Lung (tissue), 12 donors: Measurements from ENCODE around the gene CTSZ. TPM values are rescaled to one million over a fixed set of nuclear protein-coding genes. Genes with fewer than 3 reads are reported as not detected.

ENCODE experiments used
- ATAC-seq: fragments of 200-7000 bp; cut with Tn5 transposase; one replicate; pipeline ENCODE4 v1.9.1; 2020; ENCODE audit warnings: moderate number of reproducible peaks; ENCODE audit not compliant: insufficient read depth, low FRiP score
- DNase-seq, 3 donors: peaks; one replicate each; pipeline ENCODE4 v3.0.0-alpha.2; 2013 to 2017
- H3K27ac ChIP-seq, 2 donors: one replicate each; pipeline ENCODE4 v1.5.1; 2013; ENCODE audit warnings: mild to moderate bottlenecking in 2 of 2, moderate library complexity in 2 of 2, control low read depth in 1 of 2, inconsistent platforms in 1 of 2, low read depth in 1 of 2, low read length in 1 of 2
- H3K27me3 ChIP-seq, 3 donors: one replicate each; pipeline ENCODE4 v1.5.1; 2013; ENCODE audit warnings: low read length in 2 of 3; ENCODE audit not compliant: control insufficient read depth in 3 of 3, insufficient read depth in 3 of 3
- H3K36me3 ChIP-seq, 4 donors: one replicate each; pipeline ENCODE4 v1.5.1; 2013; ENCODE audit warnings: low read length in 4 of 4, mild to moderate bottlenecking in 1 of 4, moderate library complexity in 1 of 4; ENCODE audit not compliant: control insufficient read depth in 4 of 4, insufficient read depth in 4 of 4
- H3K4me1 ChIP-seq, 5 donors: one replicate each; pipeline ENCODE4 v1.5.1; 2013; ENCODE audit warnings: low read length in 5 of 5, mild to moderate bottlenecking in 2 of 5, moderate library complexity in 1 of 5; ENCODE audit not compliant: control insufficient read depth in 5 of 5, insufficient read depth in 5 of 5
- H3K4me3 ChIP-seq: one replicate; pipeline ENCODE4 v1.5.1; 2013; ENCODE audit warnings: mild to moderate bottlenecking, control low read depth, moderate library complexity
- H3K9ac ChIP-seq, 2 donors: one replicate each; pipeline ENCODE4 v1.5.1; 2013; ENCODE audit warnings: low read length in 2 of 2, control low read depth in 1 of 2; ENCODE audit not compliant: insufficient read depth in 1 of 2
- H3K9me3 ChIP-seq, 4 donors: one replicate each; pipeline ENCODE4 v1.5.1; 2013; ENCODE audit warnings: low read length in 3 of 4, mild to moderate bottlenecking in 1 of 4, moderate library complexity in 1 of 4; ENCODE audit not compliant: control insufficient read depth in 4 of 4, insufficient read depth in 3 of 4
- CTCF ChIP-seq: IDR thresholded peaks from 2 replicates; pipeline ENCODE4 v1.5.1; 2012; ENCODE audit warnings: mild to moderate bottlenecking; ENCODE audit errors: control extremely low read depth, extremely low read depth
- WGBS, 2 donors: extraction: QIAGEN DNeasy Blood & Tissue Kit; methylation state at CpG; one replicate each; pipeline ENCODE4 v1.1.7; 2013; 5-methylcytosine and 5-hydroxymethylcytosine counted together
- polyA plus RNA-seq, 2 donors: library from polyadenylated mRNA; stranded (reverse); fragments of 200-250 nt; gene quantifications; one replicate each; pipeline ENCODE4 v1.2.1, GENCODE V29; 2013
- total RNA-seq, 2 donors: library from RNA; depleted of rRNA in 1 of 2; stranded (reverse); fragments of >200 nt in 1 of 2; gene quantifications; one replicate each; pipeline ENCODE4 v1.2.1, GENCODE V29; 2014 to 2021
- donor health status: control.
- donor health status: control.
- donor health status: Bipolar disorder and iron deficiency.
- donor health status: healthy.
- donor health status: DM: yes; HTN: yes; CAD: no.

CTSZ gene
- total and polyA plus RNA-seq, 4 donors = 105 to 558 (median 291) TPM

- ATAC-seq (no peak), DNase-seq (no peak)
- no peak for TF ChIP-seq CTCF
- Histone ChIP-seq H3K4me1 (no peaks in the 10 kb centered on the region), H3K4me3 (no peak overlapping the region), H3K9me3 (peaks cover 0 to 6% (median 2%) of the 10 kb centered on the region in 4 donors), H3K27ac (no peak overlapping the region), H3K9ac (no peak overlapping the region), H3K36me3 (no peaks in the 10 kb centered on the region), H3K27me3 (no peaks in the 10 kb centered on the region)
- 92 to 98% methylated on average over 1 of the region's 1 CpG for WGBS, 2 donors
Observed at GRCh38 chr20:58975353-58975752, 31.7 kb downstream of the CTSZ start.

GRCh38 chr20:58973866-58974265 is 33.2 kb downstream of the CTSZ start:
- Histone ChIP-seq H3K36me3 (no peaks in the 10 kb centered on the region), H3K4me3 (no peak overlapping the region)
- no peak for TF ChIP-seq CTCF

GRCh38 chr20:58973179-58973578 is 33.9 kb downstream of the CTSZ start:
- H3K27ac ChIP-seq = no peak overlapping the region
- no peaks in the 10 kb centered on the region for H3K4me1 ChIP-seq
- H3K9me3 ChIP-seq = peaks cover 0 to 6% (median 2%) of the 10 kb centered on the region in 4 donors
- H3K27me3 ChIP-seq = no peaks in the 10 kb centered on the region
- H3K36me3 ChIP-seq = no peaks in the 10 kb centered on the region
- no peak overlapping the region for H3K9ac ChIP-seq
- 85 to 91% methylated on average over 4 of the region's 4 CpGs for WGBS, 2 donors
- no peak overlapping the region for H3K4me3 ChIP-seq
- DNase-seq = no peak
- no peak for TF ChIP-seq CTCF
- no peak for ATAC-seq

More at GRCh38 chr20:58973866-58974265, 33.2 kb downstream of the CTSZ start:
- no peak for DNase-seq
- no peak overlapping the region for H3K9ac ChIP-seq
- no peak overlapping the region for H3K27ac ChIP-seq
- H3K4me1 ChIP-seq = no peaks in the 10 kb centered on the region
- H3K27me3 ChIP-seq = no peaks in the 10 kb centered on the region
- H3K9me3 ChIP-seq = peaks cover 0 to 6% (median 2%) of the 10 kb centered on the region in 4 donors
- WGBS, 2 donors = 41 to 65% methylated on average over 3 of the region's 3 CpGs
- no peak for ATAC-seq

GRCh38 chr20:58971429-58971828 is 35.6 kb downstream of the CTSZ start:
- WGBS, 2 donors = 83 to 89% methylated on average over 6 of the region's 6 CpGs
- H3K27ac ChIP-seq = no peak overlapping the region
- no peak for ATAC-seq
- DNase-seq = no peak
- no peak overlapping the region for H3K4me3 ChIP-seq
- H3K36me3 ChIP-seq = no peaks in the 10 kb centered on the region
- TF ChIP-seq CTCF = no peak
- no peaks in the 10 kb centered on the region for H3K27me3 ChIP-seq
- H3K9me3 ChIP-seq = peaks cover 0 to 6% (median 2%) of the 10 kb centered on the region in 4 donors
- H3K9ac ChIP-seq = no peak overlapping the region
- no peaks in the 10 kb centered on the region for H3K4me1 ChIP-seq
